Spleen (tissue), 7 donors: ENCODE measurements around the gene F8.
"Not testable (repeated sequence)": the region's sequence is repeated elsewhere in the genome, so short reads cannot be mapped to it uniquely, and the experiment has no call there.

Experiments used
- CTCF ChIP-seq, 11 experiments: fragments of 200-600 bp in 7 of 11; fragments of 450-650 bp in 4 of 11; sonication (generic) in 4 of 11; IDR thresholded peaks in 8 of 11; conservative IDR thresholded peaks in 3 of 11; 1 replicate in 7 of 11; 2 replicates in 4 of 11; pipeline versions ENCODE4 v1.4.0 to v1.8.0; 2016 to 2021; ENCODE audit warnings: antibody characterized with exemption in 11 of 11, inconsistent platforms in 4 of 11, mild to moderate bottlenecking in 1 of 11
- POLR2A ChIP-seq, 3 donors: fragments of 450-650 bp; IDR thresholded peaks; one replicate each; pipeline ENCODE4 v1.5.1; 2017; ENCODE audit warnings: antibody characterized with exemption in 3 of 3, mild to moderate bottlenecking in 1 of 3
- POLR2AphosphoS5 ChIP-seq, 3 donors: sonication (generic); formaldehyde crosslinking; IDR thresholded peaks; one replicate each; pipeline ENCODE4 v1.5.1; 2017; ENCODE audit warnings: antibody characterized with exemption in 3 of 3
- donor health status: DM: no; HTN: no; CAD: no; lungs with moderate emphysema.
- donor health status: DM: no; HTN: no; CAD: no.
- donor health status: DM: no; HTN: no; CAD: no.

GRCh38 chrX:154910528-154910927 is 112.0 kb downstream of the F8 start:
- not testable (repeated sequence) for TF ChIP-seq POLR2A (IDR thresholded peaks at IDR 0.05); POLR2AphosphoS5 (IDR thresholded peaks at IDR 0.05); CTCF (IDR thresholded peaks at IDR 0.05 in 8 of 11, conservative IDR thresholded peaks at IDR 0.05 in 3 of 11)
